Activated gamma-delta T cell (primary cell): Measurements from ENCODE around the gene P2RY13.

Experiments used
- DNase-seq: peaks from one replicate; lab custom pipeline; 2025; lab: John Stamatoyannopoulos, UW

P2RY13 gene

GRCh38 chr3:151320131-151320530 is 9.2 kb downstream of the P2RY13 start:
- DNase-seq: no peak

GRCh38 chr3:151319628-151320027 is 9.7 kb downstream of the P2RY13 start:
- no peak for DNase-seq

GRCh38 chr3:151318991-151319390 is 10.4 kb downstream of the P2RY13 start:
- DNase-seq: no peak

GRCh38 chr3:151318313-151318712 is 11.0 kb downstream of the P2RY13 start:
- no peak for DNase-seq

GRCh38 chr3:151316267-151316991 is 12.9 kb downstream of the P2RY13 start, which contains the start of gene GPR87:
Gene GPR87 (minus strand): TSS chr3:151316820. CDS start chr3:151300100, 16,720 bp downstream.
- DNase-seq: no peak

GRCh38 chr3:151315846-151316245 is 13.5 kb downstream of the P2RY13 start:
- no peak for DNase-seq

- DNase-seq: no peak
These were observed 14.2 kb downstream of the P2RY13 start for GRCh38 chr3:151315136-151315535.

- no peak for DNase-seq
These were observed 14.8 kb downstream of the P2RY13 start for GRCh38 chr3:151314593-151314992.

- no peak for DNase-seq
These were observed 15.2 kb downstream of the P2RY13 start for GRCh38 chr3:151314137-151314536.

GRCh38 chr3:151312972-151313371 is 16.4 kb downstream of the P2RY13 start:
- no peak for DNase-seq

- no peak for DNase-seq
These were observed 19.8 kb downstream of the P2RY13 start for GRCh38 chr3:151309566-151309965.

- no peak for DNase-seq
These were observed 21.5 kb downstream of the P2RY13 start for GRCh38 chr3:151307583-151308488.

- DNase-seq: no peak
These were observed 22.2 kb downstream of the P2RY13 start for GRCh38 chr3:151307131-151307530.

GRCh38 chr3:151306168-151306810 is 23.1 kb downstream of the P2RY13 start:
- no peak for DNase-seq

GRCh38 chr3:151305775-151306151 is 23.6 kb downstream of the P2RY13 start:
- no peak for DNase-seq

GRCh38 chr3:151305060-151305774 is 24.1 kb downstream of the P2RY13 start:
- DNase-seq: no peak

GRCh38 chr3:151303751-151304150 is 25.6 kb downstream of the P2RY13 start:
- DNase-seq: no peak

- no peak for DNase-seq
These were observed 27.6 kb downstream of the P2RY13 start for GRCh38 chr3:151301787-151302186.

- DNase-seq: no peak
These were observed 28.8 kb downstream of the P2RY13 start for GRCh38 chr3:151300539-151300938.

- DNase-seq: no peak
These were observed 30.3 kb downstream of the P2RY13 start for GRCh38 chr3:151299006-151299405.

GRCh38 chr3:151297429-151297828 is 31.9 kb downstream of the P2RY13 start:
- no peak for DNase-seq

GRCh38 chr3:151296226-151296625 is 33.1 kb downstream of the P2RY13 start:
- no peak for DNase-seq
